ENCODE results near the gene MRPS27. TPM values are rescaled to one million over a fixed set of nuclear protein-coding genes. Genes with fewer than 3 reads are reported as not detected.

The MRPS27 gene
- total and polyA plus RNA-seq, 4 donors, result 17.6 to 38.7 (median 34.9) TPM

DNA sequence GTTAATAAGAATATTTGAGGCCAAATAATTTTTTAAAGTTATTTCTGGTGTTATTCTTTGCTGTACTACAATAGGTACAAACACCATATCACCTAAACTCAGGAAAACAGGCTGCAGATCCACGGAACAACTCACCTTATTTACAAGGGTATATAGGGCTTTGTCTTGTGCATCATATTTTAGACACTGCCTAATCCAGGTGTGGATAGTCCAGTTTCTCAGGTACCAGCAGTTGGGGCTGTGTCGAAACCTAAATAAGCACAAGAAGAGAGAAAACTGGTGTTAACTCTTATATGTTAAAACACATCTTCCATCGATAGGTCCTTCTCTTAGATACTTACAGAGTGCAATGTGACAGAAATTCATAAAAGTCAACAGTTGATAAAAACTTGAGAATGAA, 82.2 kb downstream of the MRPS27 start:
- H3K36me3 ChIP-seq (ENCODE audit: control insufficient read depth in 4 of 4, insufficient read depth in 3 of 4, low read depth in 1 of 4, low read length in 3 of 4), result peaks cover 1 to 15% (median 7%) of the 10 kb centered on the region in 4 donors
- no peak overlapping the region for H3K27ac ChIP-seq (ENCODE audit: low read depth in 1 of 2, low read length in 2 of 2)
- WGBS, result 97% methylated on average over 3 of the region's 3 CpGs
- no peak for DNase-seq (ENCODE audit: low spot score)
- no peak overlapping the region for H3K4me3 ChIP-seq (ENCODE audit: low read depth in 1 of 3, low read length in 3 of 3)
- no peak overlapping the region for H3K9ac ChIP-seq (ENCODE audit: low read depth in 1 of 2, low read length in 2 of 2)
- TF ChIP-seq, protein P1, sequence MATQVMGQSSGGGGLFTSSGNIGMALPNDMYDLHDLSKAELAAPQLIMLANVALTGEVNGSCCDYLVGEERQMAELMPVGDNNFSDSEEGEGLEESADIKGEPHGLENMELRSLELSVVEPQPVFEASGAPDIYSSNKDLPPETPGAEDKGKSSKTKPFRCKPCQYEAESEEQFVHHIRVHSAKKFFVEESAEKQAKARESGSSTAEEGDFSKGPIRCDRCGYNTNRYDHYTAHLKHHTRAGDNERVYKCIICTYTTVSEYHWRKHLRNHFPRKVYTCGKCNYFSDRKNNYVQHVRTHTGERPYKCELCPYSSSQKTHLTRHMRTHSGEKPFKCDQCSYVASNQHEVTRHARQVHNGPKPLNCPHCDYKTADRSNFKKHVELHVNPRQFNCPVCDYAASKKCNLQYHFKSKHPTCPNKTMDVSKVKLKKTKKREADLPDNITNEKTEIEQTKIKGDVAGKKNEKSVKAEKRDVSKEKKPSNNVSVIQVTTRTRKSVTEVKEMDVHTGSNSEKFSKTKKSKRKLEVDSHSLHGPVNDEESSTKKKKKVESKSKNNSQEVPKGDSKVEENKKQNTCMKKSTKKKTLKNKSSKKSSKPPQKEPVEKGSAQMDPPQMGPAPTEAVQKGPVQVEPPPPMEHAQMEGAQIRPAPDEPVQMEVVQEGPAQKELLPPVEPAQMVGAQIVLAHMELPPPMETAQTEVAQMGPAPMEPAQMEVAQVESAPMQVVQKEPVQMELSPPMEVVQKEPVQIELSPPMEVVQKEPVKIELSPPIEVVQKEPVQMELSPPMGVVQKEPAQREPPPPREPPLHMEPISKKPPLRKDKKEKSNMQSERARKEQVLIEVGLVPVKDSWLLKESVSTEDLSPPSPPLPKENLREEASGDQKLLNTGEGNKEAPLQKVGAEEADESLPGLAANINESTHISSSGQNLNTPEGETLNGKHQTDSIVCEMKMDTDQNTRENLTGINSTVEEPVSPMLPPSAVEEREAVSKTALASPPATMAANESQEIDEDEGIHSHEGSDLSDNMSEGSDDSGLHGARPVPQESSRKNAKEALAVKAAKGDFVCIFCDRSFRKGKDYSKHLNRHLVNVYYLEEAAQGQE (IDR thresholded peaks at IDR 0.05), result no peak
- TF ChIP-seq, protein P2, sequence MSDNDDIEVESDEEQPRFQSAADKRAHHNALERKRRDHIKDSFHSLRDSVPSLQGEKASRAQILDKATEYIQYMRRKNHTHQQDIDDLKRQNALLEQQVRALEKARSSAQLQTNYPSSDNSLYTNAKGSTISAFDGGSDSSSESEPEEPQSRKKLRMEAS (IDR thresholded peaks at IDR 0.05), result no peak
- TF ChIP-seq FOXA1 (IDR thresholded peaks at IDR 0.05), result no peak
- TF ChIP-seq NR2F2 (IDR thresholded peaks at IDR 0.05), result no peak
- no peak for TF ChIP-seq TAF1 (conservative IDR thresholded peaks at IDR 0.05)
- no peak for TF ChIP-seq JUND (IDR thresholded peaks at IDR 0.05)
- TF ChIP-seq, protein P3, sequence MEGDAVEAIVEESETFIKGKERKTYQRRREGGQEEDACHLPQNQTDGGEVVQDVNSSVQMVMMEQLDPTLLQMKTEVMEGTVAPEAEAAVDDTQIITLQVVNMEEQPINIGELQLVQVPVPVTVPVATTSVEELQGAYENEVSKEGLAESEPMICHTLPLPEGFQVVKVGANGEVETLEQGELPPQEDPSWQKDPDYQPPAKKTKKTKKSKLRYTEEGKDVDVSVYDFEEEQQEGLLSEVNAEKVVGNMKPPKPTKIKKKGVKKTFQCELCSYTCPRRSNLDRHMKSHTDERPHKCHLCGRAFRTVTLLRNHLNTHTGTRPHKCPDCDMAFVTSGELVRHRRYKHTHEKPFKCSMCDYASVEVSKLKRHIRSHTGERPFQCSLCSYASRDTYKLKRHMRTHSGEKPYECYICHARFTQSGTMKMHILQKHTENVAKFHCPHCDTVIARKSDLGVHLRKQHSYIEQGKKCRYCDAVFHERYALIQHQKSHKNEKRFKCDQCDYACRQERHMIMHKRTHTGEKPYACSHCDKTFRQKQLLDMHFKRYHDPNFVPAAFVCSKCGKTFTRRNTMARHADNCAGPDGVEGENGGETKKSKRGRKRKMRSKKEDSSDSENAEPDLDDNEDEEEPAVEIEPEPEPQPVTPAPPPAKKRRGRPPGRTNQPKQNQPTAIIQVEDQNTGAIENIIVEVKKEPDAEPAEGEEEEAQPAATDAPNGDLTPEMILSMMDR (IDR thresholded peaks at IDR 0.05; ENCODE audit: low read depth, low read length, missing input control), result no peak
- H3K9me3 ChIP-seq (ENCODE audit: control insufficient read depth in 4 of 4, low read length in 3 of 4), result no peaks in the 10 kb centered on the region
- H3K4me1 ChIP-seq (ENCODE audit: control insufficient read depth in 4 of 4, insufficient read depth in 4 of 4, low read length in 3 of 4), result no peaks in the 10 kb centered on the region
- H3K27me3 ChIP-seq (ENCODE audit: control insufficient read depth in 4 of 4, insufficient read depth in 4 of 4, low read length in 3 of 4), result no peaks in the 10 kb centered on the region

DNA sequence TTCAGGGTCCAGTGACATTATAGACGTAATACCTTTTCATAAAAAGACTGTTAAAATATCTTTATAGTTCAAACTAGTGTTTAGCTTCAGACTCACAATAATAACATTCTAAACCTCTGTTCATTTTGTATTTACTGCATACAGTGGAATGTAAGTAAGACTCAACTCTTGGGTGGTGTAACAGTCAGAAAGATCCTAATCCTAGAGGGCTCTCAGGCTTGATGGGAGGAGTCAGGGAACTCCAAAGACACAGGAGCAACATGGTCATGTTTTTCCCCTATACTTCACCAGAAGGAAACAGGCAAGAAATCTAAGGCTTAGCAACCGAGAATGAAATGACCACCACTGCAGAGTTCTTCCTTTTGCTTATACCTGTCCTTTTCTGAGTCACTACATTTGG, 82.6 kb downstream of the MRPS27 start:
- Histone ChIP-seq H3K27me3 (ENCODE audit: control insufficient read depth in 4 of 4, insufficient read depth in 4 of 4, low read length in 3 of 4) (no peaks in the 10 kb centered on the region), H3K4me3 (ENCODE audit: low read depth in 1 of 3, low read length in 3 of 3) (no peak overlapping the region), H3K36me3 (ENCODE audit: control insufficient read depth in 4 of 4, insufficient read depth in 3 of 4, low read depth in 1 of 4, low read length in 3 of 4) (peaks cover 1 to 15% (median 7%) of the 10 kb centered on the region in 4 donors), H3K27ac (ENCODE audit: low read depth in 1 of 2, low read length in 2 of 2) (no peak overlapping the region), H3K9me3 (ENCODE audit: control insufficient read depth in 4 of 4, low read length in 3 of 4) (no peaks in the 10 kb centered on the region), H3K9ac (ENCODE audit: low read depth in 1 of 2, low read length in 2 of 2) (no peak overlapping the region), H3K4me1 (ENCODE audit: control insufficient read depth in 4 of 4, insufficient read depth in 4 of 4, low read length in 3 of 4) (no peaks in the 10 kb centered on the region)
- no peak for DNase-seq (ENCODE audit: low spot score)
- TF ChIP-seq, protein P2 (IDR thresholded peaks at IDR 0.05), result no peak
- TF ChIP-seq HNF4G (IDR thresholded peaks at IDR 0.05) (no peak), RXRA (IDR thresholded peaks at IDR 0.05) (no peak), TAF1 (conservative IDR thresholded peaks at IDR 0.05) (no peak), FOXA1 (IDR thresholded peaks at IDR 0.05) (no peak), HNF4A (conservative IDR thresholded peaks at IDR 0.05) (no peak), YY1 (IDR thresholded peaks at IDR 0.05) (no peak), RAD21 (IDR thresholded peaks at IDR 0.05) (no peak), NR2F2 (IDR thresholded peaks at IDR 0.05) (no peak), SP1 (IDR thresholded peaks at IDR 0.05) (no peak)
- TF ChIP-seq, protein P3 (IDR thresholded peaks at IDR 0.05; ENCODE audit: low read depth, low read length, missing input control), result no peak
- TF ChIP-seq, protein P4, sequence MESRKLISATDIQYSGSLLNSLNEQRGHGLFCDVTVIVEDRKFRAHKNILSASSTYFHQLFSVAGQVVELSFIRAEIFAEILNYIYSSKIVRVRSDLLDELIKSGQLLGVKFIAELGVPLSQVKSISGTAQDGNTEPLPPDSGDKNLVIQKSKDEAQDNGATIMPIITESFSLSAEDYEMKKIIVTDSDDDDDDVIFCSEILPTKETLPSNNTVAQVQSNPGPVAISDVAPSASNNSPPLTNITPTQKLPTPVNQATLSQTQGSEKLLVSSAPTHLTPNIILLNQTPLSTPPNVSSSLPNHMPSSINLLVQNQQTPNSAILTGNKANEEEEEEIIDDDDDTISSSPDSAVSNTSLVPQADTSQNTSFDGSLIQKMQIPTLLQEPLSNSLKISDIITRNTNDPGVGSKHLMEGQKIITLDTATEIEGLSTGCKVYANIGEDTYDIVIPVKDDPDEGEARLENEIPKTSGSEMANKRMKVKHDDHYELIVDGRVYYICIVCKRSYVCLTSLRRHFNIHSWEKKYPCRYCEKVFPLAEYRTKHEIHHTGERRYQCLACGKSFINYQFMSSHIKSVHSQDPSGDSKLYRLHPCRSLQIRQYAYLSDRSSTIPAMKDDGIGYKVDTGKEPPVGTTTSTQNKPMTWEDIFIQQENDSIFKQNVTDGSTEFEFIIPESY (IDR thresholded peaks at IDR 0.05), result no peak
- TF ChIP-seq, protein P5, sequence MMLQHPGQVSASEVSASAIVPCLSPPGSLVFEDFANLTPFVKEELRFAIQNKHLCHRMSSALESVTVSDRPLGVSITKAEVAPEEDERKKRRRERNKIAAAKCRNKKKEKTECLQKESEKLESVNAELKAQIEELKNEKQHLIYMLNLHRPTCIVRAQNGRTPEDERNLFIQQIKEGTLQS (IDR thresholded peaks at IDR 0.05), result no peak
- 95% methylated on average over 2 of the region's 2 CpGs for WGBS

Data from liver (tissue), 9 donors.